NCI-H146 treated with DMSO at 0.1 percent for 48 hours (cell line): ENCODE data around the gene FRY.

ENCODE experiments used
- DNase-seq: peaks from one replicate; lab custom pipeline; 2025; ENCODE audit not compliant: unreplicated experiment; lab: John Stamatoyannopoulos, UW

The FRY gene

DNA sequence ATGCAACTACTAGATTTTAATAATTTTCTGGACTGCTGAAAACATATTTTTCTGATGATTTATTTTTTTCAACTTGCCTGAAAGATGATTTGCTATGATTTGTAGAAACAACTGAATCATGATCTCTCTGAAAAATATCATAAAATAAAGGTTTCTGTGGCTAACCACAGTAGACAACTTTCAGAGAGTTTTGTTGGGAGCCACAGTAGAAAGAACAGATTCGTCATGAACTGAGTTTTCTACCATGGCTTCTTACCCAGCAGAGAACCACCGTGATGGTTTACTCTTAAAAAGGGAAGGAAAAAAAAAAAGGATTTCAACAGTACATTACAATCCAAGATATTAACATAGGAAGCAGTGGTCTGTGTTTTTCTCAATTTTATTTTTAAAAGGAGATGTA, 265.6 kb downstream of the FRY start:
- no peak for DNase-seq

DNA sequence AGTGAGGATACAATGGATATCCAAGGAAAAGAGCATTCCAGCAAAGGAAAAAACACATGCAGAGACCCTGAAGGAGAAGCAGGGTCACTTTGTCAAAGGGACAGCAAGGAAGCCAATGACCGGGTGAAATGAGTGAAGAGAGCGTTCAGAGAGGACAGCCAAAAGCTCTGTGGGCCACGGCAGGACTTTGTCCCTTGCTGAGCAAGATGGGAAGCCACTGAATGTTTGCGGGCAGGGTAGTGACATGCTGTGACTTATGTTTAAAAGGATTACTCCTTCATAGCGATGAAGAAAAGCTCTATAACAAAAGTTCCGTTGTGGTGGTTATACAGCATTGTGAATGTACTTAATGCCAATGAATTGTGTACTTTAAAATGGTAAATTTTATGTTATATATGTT, 267.1 kb downstream of the FRY start:
- DNase-seq: no peak

DNA sequence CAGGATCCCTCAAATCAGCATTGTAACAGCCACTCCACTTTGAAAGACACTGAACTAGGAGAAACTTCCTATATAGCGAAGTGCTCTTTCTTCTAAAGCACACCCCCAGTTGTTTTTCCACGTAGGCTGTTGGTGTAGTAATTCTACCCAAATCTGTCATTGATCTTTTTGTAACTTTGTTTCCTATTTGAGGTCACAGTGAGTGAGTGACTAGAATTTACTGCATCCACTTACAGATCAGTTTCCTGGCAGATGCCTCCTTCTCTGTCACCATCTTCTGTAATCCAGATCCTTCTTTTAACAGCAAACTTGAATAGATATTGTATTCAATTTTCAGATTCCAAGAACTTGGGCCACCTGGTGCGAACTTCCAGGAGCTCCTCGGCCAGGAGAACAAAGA, 268.3 kb downstream of the FRY start:
- no peak for DNase-seq

DNA sequence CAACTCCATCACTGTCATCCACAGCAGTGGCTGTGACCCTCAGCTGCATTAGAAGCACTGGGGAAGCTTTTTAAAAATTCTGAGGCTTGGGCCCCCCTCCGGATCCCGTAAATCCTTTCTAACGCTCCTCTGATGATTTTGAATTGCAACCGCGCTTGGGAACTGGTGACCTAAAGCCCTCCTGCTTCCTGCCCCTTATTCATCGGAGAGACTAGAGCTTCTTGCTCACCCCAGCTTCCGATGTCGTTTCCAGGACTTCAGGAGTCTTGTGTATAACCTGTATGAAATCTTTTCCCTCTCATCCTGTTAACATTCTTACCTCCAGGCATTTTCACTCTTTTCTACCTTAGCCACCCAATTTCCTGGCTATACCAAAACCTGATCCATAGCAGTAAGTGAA, 268.8 kb downstream of the FRY start:
- DNase-seq: no peak

DNA sequence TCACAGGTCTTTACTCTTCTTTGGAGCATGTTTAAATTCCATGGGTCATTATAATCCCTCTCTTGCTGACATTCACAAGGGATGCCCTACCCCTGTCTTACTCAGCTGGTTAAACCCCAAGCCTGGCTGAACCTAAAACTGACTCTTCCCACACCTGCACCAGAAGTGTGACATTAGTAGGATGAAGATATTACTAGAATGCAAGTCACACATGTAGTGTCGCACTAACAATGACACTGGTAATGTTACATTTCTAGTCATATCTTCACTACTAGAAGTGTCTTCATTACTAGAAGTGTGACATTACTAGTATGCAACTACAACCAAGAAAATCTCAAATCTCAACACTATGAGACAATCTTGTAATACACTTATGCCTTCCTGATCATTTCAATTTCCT, 269.3 kb downstream of the FRY start:
- no peak for DNase-seq

DNA sequence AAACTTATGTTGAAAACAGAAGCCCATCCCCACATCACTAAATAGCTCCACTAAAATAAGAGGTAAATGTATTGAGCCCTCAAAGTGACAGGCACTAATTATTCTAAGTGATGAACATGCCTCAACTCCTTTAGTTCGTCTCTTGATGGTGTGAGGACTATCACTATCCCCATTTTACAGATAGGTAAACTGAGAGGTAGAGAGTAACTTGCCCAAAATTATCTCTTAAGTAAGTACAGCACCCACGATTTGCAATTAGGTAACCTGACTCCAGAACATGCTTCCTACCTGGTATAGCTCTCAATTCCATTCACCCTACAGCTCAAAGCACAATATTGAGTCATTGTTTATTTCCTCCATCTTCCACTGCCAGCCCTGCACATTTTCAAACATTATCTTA, 270.9 kb downstream of the FRY start:
- no peak for DNase-seq

DNA sequence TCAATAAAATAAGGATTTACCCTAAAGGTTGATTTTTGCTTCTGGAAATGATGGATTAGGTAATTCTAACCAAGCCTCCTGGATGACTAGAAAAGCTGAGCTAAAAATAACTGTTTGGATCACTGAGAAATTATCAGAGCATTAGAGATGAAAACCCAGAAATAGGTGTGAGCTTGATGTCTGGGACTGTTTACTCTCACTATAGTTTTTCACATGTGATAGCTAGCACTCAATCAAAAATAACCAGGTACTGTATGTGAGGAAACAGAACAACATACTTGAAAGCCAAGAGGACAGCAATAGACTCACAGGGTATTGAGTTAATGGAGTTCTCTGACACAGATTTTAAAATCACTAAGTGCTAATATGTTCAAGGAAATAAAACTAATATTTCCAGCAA, 274.1 kb downstream of the FRY start:
- no peak for DNase-seq

DNA sequence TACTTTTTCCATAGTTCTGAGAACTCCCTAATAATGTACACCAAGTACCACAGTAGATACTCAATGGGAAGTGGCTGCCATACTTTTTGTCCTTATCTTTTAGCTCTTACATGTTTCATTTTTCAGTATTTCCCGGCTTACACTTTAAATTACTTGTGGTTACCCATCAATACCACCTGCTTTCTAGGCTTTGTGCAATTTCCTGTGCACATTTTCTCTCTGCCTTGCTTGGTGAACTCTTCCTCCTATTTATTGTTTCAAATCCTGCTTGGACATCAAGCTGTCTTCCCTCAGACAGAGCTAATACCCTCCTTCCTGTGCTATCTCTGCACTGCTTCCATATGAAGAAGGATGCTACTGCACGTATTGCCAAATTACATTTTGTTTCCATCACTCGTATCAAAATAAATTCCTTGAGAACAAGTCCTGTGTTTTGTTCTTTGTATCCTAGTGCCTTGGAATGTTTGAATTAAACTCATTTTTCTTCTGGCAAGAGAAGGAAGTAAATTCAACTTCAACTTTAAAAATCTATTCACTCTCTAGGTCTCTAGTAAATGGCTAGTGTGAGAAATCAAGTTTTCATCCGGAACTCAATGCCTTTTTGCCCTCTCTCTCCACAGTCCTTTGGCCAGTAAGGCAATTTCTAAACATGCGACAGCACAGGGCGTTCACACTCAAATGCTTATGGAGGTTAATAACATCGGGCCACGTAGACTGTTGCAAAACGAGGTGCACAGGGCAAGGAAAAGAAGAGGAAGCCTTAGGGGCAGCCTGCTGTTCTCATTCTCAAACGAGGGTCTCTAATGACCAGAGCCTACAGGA, 277.9 kb downstream of the FRY start:
- DNase-seq: no peak

DNA sequence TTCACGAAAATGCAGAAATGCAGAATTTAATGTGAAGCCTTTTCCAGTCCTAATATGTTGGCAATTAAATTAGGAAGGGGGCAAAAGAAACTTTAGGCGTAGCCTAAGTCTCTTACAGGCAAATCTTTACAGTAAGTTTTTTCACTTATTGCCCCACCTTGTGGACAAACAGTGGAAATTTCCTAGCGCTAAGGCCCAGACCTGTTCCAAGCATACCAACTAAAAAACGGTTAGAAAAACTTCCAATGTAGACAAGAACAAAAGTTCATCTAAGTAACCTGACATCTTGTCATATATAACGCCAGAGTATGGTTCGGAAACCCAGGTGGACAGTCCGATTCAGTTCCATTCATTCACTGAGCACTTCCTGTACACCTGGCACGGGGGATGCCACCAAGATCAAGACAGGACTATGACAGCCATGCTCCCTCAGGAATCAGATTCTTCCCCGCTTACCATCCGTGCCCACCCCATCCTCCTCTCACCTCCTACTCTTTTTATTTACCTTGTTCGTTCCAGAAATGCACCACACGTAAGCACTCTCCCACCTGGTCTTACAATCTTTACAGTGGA, 278.6 kb downstream of the FRY start:
- DNase-seq: no peak

DNA sequence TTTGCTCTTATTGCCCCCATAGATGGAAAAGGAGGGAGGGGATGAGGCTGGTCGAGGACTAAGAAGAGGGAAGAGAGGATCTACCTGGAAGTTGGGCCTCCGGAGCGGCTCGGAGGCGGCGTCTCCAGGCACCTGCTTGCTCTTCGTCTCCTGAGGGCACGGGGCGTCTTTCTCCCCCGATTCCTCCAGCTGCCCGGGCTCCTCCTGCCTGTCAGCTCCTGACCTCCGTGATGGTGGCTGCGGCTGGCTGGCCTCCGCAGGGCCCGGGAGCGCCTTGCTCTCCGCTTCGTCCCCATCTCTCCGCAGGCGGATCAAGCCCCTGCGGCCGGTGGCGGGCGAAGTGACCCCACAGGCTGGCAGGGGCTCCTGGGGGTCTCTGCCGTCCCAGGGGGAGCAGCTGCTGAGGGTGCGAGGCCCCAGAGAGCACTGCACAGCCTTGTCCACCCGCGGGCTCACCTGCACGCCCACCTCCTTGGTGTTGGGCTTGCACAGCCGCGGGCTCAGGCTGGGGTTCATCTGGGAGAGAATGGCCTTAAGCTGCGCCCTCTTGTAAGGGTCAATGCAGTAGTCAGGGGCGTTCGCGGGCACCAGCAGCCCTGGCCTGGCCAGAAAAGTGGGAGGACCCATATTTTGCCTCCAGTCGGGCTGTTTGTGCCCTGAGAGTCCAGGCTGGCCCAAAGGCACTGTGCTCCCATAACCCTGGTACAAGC, 279.8 kb downstream of the FRY start:
- DNase-seq: no peak

DNA sequence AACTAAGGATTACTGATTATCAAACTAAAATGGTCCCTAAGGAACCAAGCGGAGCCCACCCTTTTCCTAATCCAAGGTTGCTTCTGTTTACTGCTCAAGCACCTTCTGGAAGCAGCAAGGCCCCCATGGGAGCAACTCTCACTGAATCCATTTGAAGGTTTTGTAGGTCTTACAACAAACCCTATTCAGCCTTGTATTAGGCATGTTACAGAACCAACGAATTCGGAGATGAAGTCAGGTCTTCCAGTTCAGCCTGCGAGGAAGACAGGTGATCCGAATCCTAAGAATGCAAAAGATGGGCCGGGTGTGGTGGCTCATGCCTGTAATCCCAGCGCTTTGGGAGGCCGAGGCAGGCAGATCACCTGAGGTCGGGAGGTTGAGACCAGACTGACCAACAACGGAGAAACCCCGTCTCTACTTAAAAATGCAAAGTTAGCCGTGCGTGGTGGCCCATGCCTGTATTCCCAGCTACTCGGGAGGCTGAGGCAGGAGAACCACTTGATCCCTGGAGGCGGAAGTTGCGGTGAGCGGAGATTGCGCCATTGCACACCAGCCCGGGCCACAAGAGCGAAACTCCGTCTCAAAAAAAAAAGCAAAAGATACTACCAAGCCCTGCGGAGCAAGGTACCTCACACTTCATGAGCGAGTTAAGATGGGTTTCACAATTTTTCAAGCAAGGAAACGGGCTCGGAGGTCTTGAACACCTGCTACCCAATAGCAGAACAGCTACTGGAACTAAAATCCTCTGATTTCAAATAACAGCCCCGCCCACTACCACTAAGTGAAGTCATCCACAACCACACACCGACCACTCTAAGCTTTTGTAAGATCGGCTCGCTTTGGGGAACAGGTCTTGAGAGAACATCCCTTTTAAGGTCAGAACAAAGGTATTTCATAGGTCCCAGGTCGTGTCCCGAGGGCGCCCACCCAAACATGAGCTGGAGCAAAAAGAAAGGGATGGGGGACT, 283.0 kb downstream of the FRY start:
- DNase-seq: peak; percentile 55

DNA sequence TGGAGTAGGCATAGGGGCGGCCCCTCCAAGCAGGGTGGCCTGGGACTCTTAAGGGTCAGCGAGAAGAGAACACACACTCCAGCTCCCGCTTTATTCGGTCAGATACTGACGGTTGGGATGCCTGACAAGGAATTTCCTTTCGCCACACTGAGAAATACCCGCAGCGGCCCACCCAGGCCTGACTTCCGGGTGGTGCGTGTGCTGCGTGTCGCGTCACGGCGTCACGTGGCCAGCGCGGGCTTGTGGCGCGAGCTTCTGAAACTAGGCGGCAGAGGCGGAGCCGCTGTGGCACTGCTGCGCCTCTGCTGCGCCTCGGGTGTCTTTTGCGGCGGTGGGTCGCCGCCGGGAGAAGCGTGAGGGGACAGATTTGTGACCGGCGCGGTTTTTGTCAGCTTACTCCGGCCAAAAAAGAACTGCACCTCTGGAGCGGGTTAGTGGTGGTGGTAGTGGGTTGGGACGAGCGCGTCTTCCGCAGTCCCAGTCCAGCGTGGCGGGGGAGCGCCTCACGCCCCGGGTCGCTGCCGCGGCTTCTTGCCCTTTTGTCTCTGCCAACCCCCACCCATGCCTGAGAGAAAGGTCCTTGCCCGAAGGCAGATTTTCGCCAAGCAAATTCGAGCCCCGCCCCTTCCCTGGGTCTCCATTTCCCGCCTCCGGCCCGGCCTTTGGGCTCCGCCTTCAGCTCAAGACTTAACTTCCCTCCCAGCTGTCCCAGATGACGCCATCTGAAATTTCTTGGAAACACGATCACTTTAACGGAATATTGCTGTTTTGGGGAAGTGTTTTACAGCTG, 283.9 kb downstream of the FRY start, which contains the start of the genes BRCA2 and ZAR1L:
Gene BRCA2, plus strand, starts transcription at position 271 of the 790 bp plus-strand sequence. CDS start 953 bp downstream, outside the sequence.
Gene ZAR1L, minus strand, starts transcription at position 126 of the 790 bp plus-strand sequence. CDS start 3,438 bp downstream, outside the sequence.
- DNase-seq: peak; percentile 65

DNA sequence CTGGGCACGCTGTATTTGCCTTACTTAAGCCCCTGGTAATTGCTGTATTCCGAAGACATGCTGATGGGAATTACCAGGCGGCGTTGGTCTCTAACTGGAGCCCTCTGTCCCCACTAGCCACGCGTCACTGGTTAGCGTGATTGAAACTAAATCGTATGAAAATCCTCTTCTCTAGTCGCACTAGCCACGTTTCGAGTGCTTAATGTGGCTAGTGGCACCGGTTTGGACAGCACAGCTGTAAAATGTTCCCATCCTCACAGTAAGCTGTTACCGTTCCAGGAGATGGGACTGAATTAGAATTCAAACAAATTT, 284.4 kb downstream of the FRY start:
- DNase-seq: no peak

DNA sequence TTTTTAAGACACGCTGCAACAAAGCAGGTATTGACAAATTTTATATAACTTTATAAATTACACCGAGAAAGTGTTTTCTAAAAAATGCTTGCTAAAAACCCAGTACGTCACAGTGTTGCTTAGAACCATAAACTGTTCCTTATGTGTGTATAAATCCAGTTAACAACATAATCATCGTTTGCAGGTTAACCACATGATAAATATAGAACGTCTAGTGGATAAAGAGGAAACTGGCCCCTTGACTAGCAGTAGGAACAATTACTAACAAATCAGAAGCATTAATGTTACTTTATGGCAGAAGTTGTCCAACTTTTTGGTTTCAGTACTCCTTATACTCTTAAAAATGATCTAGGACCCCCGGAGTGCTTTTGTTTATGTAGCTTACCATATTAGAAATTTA, 284.9 kb downstream of the FRY start:
- no peak for DNase-seq

DNA sequence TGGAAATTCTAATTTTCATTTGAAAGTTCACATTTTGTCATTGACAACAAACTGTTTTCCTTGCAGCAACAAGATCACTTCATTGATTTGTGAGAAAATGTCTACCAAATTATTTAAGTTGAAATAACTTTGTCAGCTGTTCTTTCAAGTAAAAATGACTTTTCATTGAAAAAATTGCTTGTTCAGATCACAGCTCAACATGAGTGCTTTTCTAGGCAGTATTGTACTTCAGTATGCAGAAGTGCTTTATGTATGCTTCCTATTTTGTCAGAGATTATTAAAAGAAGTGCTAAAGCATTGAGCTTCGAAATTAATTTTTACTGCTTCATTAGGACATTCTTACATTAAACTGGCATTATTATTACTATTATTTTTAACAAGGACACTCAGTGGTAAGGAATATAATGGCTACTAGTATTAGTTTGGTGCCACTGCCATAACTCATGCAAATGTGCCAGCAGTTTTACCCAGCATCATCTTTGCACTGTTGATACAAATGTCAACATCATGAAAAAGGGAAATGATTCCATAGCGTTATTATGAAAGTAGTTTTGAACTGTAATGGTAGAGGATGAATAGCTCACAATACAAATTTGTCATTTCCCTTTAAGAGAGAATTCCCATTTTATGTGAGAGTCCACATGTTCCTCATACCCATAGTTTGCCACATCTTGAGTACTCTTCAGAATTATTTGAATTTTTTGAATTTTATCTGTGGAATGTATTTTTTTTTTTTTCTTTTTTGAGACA, 286.3 kb downstream of the FRY start:
- no peak for DNase-seq

DNA sequence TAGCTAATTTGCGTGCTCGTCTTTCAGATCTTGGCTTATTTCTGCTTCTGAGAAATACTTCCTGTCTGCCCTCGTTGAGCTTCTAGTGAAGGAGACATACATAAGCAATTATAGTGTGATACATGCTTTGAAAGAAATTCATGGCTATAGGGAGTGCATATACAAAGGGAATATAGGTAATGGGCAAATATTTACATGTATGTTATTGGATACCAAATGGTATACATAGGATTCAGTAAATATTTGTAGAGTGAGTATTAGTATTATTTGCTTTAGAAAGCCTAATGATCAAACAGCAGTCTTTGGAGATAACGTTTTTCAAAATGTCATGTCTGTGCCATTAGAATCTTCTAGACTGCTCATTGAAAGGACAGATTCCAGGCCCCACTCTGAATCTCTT, 289.0 kb downstream of the FRY start:
- no peak for DNase-seq

DNA sequence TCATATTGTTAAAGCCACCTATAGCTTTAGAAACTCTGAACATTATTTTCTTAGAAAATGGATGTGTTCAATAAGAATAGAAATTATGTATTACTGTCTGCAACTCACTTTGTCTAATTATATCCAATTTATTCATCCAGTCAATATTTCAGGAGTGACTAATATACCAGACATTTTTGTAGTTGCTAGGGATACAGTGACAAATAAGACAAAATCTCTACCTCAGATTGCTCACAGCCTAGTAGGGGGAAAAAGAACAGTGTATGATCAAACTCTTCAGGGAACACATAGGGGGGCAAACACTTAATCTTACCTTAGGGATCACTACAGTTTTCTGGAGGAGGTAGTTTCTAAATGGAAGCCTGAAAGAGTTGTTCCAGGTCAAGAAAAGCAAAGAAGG, 292.3 kb downstream of the FRY start:
- DNase-seq: no peak

DNA sequence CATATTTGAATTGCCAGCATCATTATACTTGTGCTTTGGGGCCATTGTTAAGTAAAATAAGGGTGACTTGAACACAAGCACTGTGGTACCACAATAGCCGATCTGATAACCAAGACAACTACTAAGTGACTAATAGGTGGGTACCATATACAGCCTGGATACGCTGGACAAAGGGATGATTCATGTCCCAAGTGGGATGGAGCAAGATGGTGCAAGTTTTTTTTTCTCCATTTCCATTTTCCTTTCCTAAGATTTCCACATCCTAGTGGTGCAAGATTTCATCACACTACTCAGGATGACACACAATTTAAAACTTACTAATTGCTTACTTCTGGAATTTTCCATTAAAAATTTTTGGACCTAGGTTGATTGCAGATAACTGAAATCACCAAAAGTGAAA, 298.9 kb downstream of the FRY start:
- no peak for DNase-seq

DNA sequence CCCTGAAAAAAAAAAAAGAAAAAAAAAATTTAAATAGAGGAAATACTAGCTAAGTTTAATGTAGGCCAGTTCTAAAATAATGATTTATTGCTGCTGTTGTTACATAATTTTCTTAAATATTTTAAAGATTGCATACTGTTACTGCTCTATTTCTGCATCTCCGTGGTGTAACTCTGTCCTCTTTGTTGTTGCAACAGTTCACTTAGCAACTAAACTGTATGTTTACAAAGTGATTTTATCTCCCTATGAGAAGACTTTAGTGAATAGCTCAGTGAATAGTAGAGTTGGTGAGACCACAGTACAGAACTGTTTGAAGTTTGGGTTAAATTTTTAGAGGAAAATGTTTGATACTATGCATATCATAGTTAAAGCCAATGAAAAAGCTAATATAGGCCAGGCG, 303.1 kb downstream of the FRY start:
- no peak for DNase-seq

DNA sequence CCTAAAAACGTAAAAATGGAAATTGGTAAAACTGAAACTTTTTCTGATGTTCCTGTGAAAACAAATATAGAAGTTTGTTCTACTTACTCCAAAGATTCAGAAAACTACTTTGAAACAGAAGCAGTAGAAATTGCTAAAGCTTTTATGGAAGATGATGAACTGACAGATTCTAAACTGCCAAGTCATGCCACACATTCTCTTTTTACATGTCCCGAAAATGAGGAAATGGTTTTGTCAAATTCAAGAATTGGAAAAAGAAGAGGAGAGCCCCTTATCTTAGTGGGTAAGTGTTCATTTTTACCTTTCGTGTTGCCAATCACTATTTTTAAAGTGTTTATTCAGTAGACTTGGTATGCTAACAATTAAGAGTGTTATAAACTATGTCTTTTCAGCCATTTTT, 309.3 kb downstream of the FRY start:
- no peak for DNase-seq
